Measurements from ENCODE around the gene MLXIP. TPM values are rescaled to one million over a fixed set of nuclear protein-coding genes. Genes with fewer than 3 reads are reported as not detected.

Gene MLXIP
- total RNA-seq, 1 donor from 2014 or later = 34.2 TPM

GRCh38 chr12:122089077-122089476, 10.5 kb downstream of the MLXIP start:
- Histone ChIP-seq H3K27me3 (ENCODE audit: control insufficient read depth, insufficient read depth, low read length) (no peaks in the 10 kb centered on the region), H3K4me3 (ENCODE audit: low read depth, low read length) (no peak overlapping the region), H3K36me3 (ENCODE audit: control insufficient read depth, insufficient read depth, low read length) (peaks cover 4% of the 10 kb centered on the region)
- no peak for DNase-seq (ENCODE audit: low read depth)
- no peak for TF ChIP-seq CTCF (IDR thresholded peaks at IDR 0.05; ENCODE audit: insufficient read depth, low read length, poor library complexity, severe bottlenecking)

GRCh38 chr12:122090759-122091515, 12.4 kb downstream of the MLXIP start:
- Histone ChIP-seq H3K27me3 (ENCODE audit: control insufficient read depth, insufficient read depth, low read length) (no peaks in the 10 kb centered on the region), H3K36me3 (ENCODE audit: control insufficient read depth, insufficient read depth, low read length) (no peaks in the 10 kb centered on the region), H3K4me3 (ENCODE audit: low read depth, low read length) (no peak overlapping the region)
- DNase-seq (ENCODE audit: low read depth) = no peak
- no peak for TF ChIP-seq CTCF (IDR thresholded peaks at IDR 0.05; ENCODE audit: insufficient read depth, low read length, poor library complexity, severe bottlenecking)

- no peaks in the 10 kb centered on the region for H3K36me3 ChIP-seq (ENCODE audit: control insufficient read depth, insufficient read depth, low read length)
- no peak for DNase-seq (ENCODE audit: low read depth)
- no peaks in the 10 kb centered on the region for H3K27me3 ChIP-seq (ENCODE audit: control insufficient read depth, insufficient read depth, low read length)
- H3K4me3 ChIP-seq (ENCODE audit: low read depth, low read length) = no peak overlapping the region
- no peak for TF ChIP-seq CTCF (IDR thresholded peaks at IDR 0.05; ENCODE audit: insufficient read depth, low read length, poor library complexity, severe bottlenecking)
Observed at GRCh38 chr12:122093098-122093883, 14.7 kb downstream of the MLXIP start.

- no peaks in the 10 kb centered on the region for H3K36me3 ChIP-seq (ENCODE audit: control insufficient read depth, insufficient read depth, low read length)
- no peak for DNase-seq (ENCODE audit: low read depth)
- no peak overlapping the region for H3K4me3 ChIP-seq (ENCODE audit: low read depth, low read length)
- no peak for TF ChIP-seq CTCF (IDR thresholded peaks at IDR 0.05; ENCODE audit: insufficient read depth, low read length, poor library complexity, severe bottlenecking)
- no peaks in the 10 kb centered on the region for H3K27me3 ChIP-seq (ENCODE audit: control insufficient read depth, insufficient read depth, low read length)
Observed at GRCh38 chr12:122094137-122094734, 15.7 kb downstream of the MLXIP start.

GRCh38 chr12:122094735-122095631, 16.4 kb downstream of the MLXIP start:
- Histone ChIP-seq H3K36me3 (ENCODE audit: control insufficient read depth, insufficient read depth, low read length) (no peaks in the 10 kb centered on the region), H3K27me3 (ENCODE audit: control insufficient read depth, insufficient read depth, low read length) (no peaks in the 10 kb centered on the region), H3K4me3 (ENCODE audit: low read depth, low read length) (no peak overlapping the region)
- TF ChIP-seq CTCF (IDR thresholded peaks at IDR 0.05; ENCODE audit: insufficient read depth, low read length, poor library complexity, severe bottlenecking) = no peak
- DNase-seq (ENCODE audit: low read depth) = no peak

All from kidney epithelial cell (primary cell).